Mesothelial cell of epicardium (in vitro differentiated cells): Measurements from ENCODE around the gene FRY. TPM values are rescaled to one million over a fixed set of nuclear protein-coding genes. Genes with fewer than 3 reads are reported as not detected.

Source experiments
- DNase-seq, 2 experiments: peaks; one replicate each; pipeline ENCODE4 v3.0.0; 2021; ENCODE audit warnings: low spot score in 2 of 2; ENCODE audit not compliant: unreplicated experiment in 2 of 2
- H3K27ac Mint-ChIP-seq: 2 replicates; pipeline ENCODE4 v1.8.0; 2021; ENCODE audit warnings: mixed read lengths
- H3K27me3 Mint-ChIP-seq: 2 replicates; pipeline ENCODE4 v1.8.0; 2021; ENCODE audit warnings: low read depth, mixed read lengths
- H3K36me3 Mint-ChIP-seq: 2 replicates; pipeline ENCODE4 v1.8.0; 2021; ENCODE audit warnings: mixed read lengths
- H3K4me1 Mint-ChIP-seq: 2 replicates; pipeline ENCODE4 v1.8.0; 2021; ENCODE audit warnings: mixed read lengths
- H3K4me3 Mint-ChIP-seq: 2 replicates; pipeline ENCODE4 v1.8.0; 2021; ENCODE audit warnings: mild to moderate bottlenecking, moderate library complexity, mixed read lengths
- H3K9me3 Mint-ChIP-seq: 2 replicates; pipeline ENCODE4 v1.8.0; 2021; ENCODE audit warnings: mixed read lengths
- total RNA-seq: library from RNA; stranded (reverse); gene quantifications from 3 replicates; pipeline ENCODE4 v1.2.1, GENCODE V29; 2021
- TF ChIP-seq, protein P1 (sequence below): fragments of 200-600 bp; sonication (generic); IDR thresholded peaks from one replicate; pipeline ENCODE4 v1.5.0; 2021; ENCODE audit warnings: antibody characterized with exemption; ENCODE audit not compliant: unreplicated experiment

The FRY gene
- total RNA-seq, 1 donor from 2014 or later = 18.1 TPM

DNA sequence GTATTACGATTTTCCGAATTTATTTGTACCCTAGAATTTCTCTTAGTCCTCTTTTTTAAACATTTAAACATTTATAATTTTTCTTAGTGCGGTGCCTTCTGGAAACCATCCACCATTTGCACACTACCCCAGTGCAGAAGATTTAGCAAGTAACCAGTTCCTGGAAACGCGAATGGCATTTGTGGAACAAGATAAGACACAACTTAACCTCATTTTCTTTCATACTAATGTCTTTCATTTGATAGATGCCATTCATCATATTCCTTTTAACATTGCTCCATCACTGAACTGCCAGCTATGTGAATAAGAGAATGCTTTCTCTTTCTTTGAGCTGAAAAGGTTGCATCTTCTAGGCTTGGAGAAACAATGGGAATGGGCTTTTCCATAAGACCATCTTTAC lies 6.8 kb downstream of the FRY start:
- H3K36me3 Mint-ChIP-seq = no peaks in the 10 kb centered on the region
- no peak overlapping the region for H3K27ac Mint-ChIP-seq
- TF ChIP-seq, protein P1, sequence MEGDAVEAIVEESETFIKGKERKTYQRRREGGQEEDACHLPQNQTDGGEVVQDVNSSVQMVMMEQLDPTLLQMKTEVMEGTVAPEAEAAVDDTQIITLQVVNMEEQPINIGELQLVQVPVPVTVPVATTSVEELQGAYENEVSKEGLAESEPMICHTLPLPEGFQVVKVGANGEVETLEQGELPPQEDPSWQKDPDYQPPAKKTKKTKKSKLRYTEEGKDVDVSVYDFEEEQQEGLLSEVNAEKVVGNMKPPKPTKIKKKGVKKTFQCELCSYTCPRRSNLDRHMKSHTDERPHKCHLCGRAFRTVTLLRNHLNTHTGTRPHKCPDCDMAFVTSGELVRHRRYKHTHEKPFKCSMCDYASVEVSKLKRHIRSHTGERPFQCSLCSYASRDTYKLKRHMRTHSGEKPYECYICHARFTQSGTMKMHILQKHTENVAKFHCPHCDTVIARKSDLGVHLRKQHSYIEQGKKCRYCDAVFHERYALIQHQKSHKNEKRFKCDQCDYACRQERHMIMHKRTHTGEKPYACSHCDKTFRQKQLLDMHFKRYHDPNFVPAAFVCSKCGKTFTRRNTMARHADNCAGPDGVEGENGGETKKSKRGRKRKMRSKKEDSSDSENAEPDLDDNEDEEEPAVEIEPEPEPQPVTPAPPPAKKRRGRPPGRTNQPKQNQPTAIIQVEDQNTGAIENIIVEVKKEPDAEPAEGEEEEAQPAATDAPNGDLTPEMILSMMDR = no peak
- no peak overlapping the region for H3K4me3 Mint-ChIP-seq
- no peak for DNase-seq
- H3K9me3 Mint-ChIP-seq = peaks cover 4% of the 10 kb centered on the region
- no peaks in the 10 kb centered on the region for H3K27me3 Mint-ChIP-seq
- peaks cover 45% of the 10 kb centered on the region for H3K4me1 Mint-ChIP-seq

DNA sequence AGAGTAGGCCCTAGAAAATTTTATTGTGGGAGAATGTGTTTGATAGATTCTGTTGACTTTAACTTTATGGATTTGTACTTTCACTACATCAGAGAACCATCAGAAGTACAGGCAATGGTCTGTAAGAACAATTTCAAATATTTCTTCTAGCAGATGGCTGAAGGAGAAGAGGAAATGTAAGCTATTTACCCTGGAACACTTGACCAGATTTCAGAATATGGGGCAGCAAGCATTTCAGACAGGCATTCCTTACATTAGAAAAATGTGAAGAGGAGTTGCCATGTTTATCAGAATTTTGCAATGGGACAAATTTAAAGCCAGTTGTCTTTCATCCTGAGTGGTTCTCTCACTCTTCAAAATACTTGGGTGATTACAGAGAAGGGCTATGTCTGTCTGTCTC lies 7.5 kb downstream of the FRY start:
- DNase-seq = no peak
- Mint-ChIP-seq H3K4me1 (peaks cover 38% of the 10 kb centered on the region), H3K4me3 (no peak overlapping the region), H3K27ac (peak overlapping the region; percentile 43), H3K36me3 (no peaks in the 10 kb centered on the region), H3K9me3 (peaks cover 4% of the 10 kb centered on the region), H3K27me3 (no peaks in the 10 kb centered on the region)
- TF ChIP-seq, protein P1 = no peak

DNA sequence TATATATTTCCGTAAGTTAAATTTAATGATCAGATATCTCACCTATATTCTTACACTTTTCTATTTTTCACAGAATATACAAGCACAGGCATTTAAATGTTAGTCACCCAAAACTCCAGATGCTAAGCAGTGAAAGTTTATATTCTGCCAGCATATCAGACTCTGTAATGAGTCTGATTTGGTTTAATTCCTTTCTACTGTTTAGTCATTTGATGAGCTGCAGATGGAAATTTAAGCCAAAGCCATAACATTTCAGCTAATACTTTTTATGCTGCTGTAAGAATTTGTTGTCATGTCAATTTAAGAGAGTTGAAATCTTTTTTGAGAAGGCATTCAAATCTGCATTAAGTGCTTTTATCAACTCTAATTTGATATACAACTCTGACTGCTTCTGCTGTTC lies 8.0 kb downstream of the FRY start:
- no peaks in the 10 kb centered on the region for H3K36me3 Mint-ChIP-seq
- peaks cover 4% of the 10 kb centered on the region for H3K9me3 Mint-ChIP-seq
- H3K4me1 Mint-ChIP-seq = peaks cover 38% of the 10 kb centered on the region
- H3K4me3 Mint-ChIP-seq = no peak overlapping the region
- no peak for DNase-seq
- H3K27me3 Mint-ChIP-seq = no peaks in the 10 kb centered on the region
- TF ChIP-seq, protein P1 = no peak
- peak overlapping the region; percentile 32 for H3K27ac Mint-ChIP-seq

DNA sequence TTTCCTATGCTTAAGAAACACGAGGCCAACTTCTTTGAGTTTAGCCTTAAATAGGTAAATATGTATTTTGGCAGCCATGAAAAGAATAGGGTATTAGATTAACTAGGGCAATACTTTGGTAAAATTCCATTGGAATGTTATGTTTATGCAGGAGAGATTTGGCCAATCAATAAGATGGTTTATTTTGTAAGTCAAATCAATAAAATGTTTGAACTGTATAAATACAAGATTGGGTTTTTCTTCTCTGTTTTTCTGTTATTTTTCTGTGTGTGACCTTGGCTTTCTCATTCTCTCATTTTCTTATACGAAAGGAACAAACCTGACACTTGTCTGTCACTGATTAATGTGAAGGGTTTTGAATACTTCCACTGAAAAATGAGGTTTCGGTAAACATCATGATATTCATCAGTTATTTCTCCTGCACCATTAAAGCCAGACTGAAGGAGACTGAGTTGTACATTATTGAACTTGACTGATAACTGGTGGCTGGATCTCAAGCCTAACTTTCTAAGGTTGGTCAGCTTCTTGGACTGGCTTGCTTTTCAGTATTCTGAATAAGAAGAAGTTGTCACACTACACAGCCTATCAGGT lies 8.6 kb downstream of the FRY start:
- no peaks in the 10 kb centered on the region for H3K27me3 Mint-ChIP-seq
- no peak for DNase-seq
- no peak overlapping the region for H3K4me3 Mint-ChIP-seq
- TF ChIP-seq, protein P1 = no peak
- H3K4me1 Mint-ChIP-seq = peaks cover 38% of the 10 kb centered on the region
- peaks cover 4% of the 10 kb centered on the region for H3K9me3 Mint-ChIP-seq
- H3K36me3 Mint-ChIP-seq = no peaks in the 10 kb centered on the region
- peak overlapping the region; percentile 81 for H3K27ac Mint-ChIP-seq

DNA sequence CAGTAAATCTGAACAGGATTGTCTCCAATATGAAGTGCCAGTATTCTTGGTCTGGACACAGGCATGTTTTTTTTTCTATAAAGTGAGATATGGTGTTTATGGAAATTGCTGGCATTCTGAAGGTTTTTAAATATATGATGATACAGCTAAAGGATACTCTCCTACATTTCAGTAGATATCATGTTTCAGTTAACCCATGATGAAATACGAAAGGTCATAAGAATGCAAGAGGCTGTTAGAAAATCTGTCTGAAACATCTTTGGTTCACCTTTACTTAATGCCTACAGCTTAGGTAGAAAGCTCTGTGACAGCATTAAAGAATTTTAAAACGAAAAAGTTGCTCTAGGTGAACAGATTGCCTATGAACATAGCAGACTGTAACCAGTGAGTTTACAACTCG lies 9.1 kb downstream of the FRY start:
- Mint-ChIP-seq H3K4me3 (no peak overlapping the region), H3K36me3 (no peaks in the 10 kb centered on the region), H3K27me3 (no peaks in the 10 kb centered on the region), H3K4me1 (peaks cover 36% of the 10 kb centered on the region), H3K27ac (peak overlapping the region; percentile 81), H3K9me3 (peaks cover 4% of the 10 kb centered on the region)
- TF ChIP-seq, protein P1 = no peak
- no peak for DNase-seq

DNA sequence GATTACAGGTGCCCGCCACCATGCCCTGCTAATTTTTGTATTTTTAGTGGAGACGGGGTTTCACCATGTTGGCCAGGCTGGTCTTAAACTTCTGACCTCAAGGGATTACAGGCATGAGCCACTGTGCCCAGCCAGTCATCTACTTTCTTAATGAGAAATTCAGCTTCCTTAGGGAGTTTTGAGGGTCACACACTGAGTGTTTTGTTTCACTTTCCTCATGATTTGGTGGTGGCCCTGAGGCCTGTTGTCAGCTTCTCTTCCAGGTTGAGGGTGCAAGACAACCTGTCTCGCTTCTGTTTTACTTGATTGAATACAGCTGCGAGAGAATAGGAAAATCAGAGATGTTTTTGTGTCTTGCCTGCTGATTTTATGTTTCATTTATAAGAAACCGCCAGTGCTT lies 9.9 kb downstream of the FRY start:
- Mint-ChIP-seq H3K27ac (no peak overlapping the region), H3K9me3 (peaks cover 4% of the 10 kb centered on the region), H3K27me3 (no peaks in the 10 kb centered on the region), H3K4me1 (peaks cover 35% of the 10 kb centered on the region), H3K36me3 (no peaks in the 10 kb centered on the region), H3K4me3 (no peak overlapping the region)
- no peak for DNase-seq
- TF ChIP-seq, protein P1 = no peak
